ENCODE data around the gene ALOX12.
"Not testable (repeated sequence)": the region's sequence is repeated elsewhere in the genome, so short reads cannot be mapped to it uniquely, and the experiment has no call there.

ALOX12 gene

GRCh38 chr17:6985266-6985665, 10.6 kb upstream of the ALOX12 start:
- Histone ChIP-seq H3K23ac (ENCODE audit: low read length) (no peak overlapping the region), H2BK120ac (ENCODE audit: low read depth, low read length) (no peak overlapping the region), H3K4me3 (ENCODE audit: low read length) (no peak overlapping the region), H3K27ac (ENCODE audit: low read depth, low read length) (no peak overlapping the region), H2AK5ac (ENCODE audit: low read length) (no peak overlapping the region), H3K79me1 (ENCODE audit: low read length) (no peaks in the 10 kb centered on the region), H3K4me1 (ENCODE audit: control insufficient read depth, low read depth, low read length) (no peaks in the 10 kb centered on the region), H4K5ac (ENCODE audit: low read length) (no peak overlapping the region), H3K18ac (ENCODE audit: low read length) (no peak overlapping the region), H2BK5ac (ENCODE audit: low read length) (no peak overlapping the region), H3K4me2 (ENCODE audit: low read length) (no peak overlapping the region), H3K4ac (ENCODE audit: low read depth, low read length) (no peak overlapping the region), H3K36me3 (ENCODE audit: control insufficient read depth, insufficient read depth, low read length) (no peaks in the 10 kb centered on the region), H3K79me2 (ENCODE audit: control insufficient read depth, insufficient read depth, low read length) (no peaks in the 10 kb centered on the region), H3K27me3 (ENCODE audit: insufficient read depth, low read length, poor library complexity) (no peaks in the 10 kb centered on the region), H4K8ac (ENCODE audit: low read depth, low read length) (no peak overlapping the region), H3K56ac (ENCODE audit: low read length) (no peak overlapping the region), H2BK15ac (replicated peaks; ENCODE audit: low read depth) (no peak overlapping the region), H3K9ac (ENCODE audit: low read length) (no peak overlapping the region)
- WGBS (ENCODE audit: extremely low coverage, insufficient coverage, low lambda C conversion rate): no CpG with 5 or more reads among the region's 4 CpGs
- DNase-seq: no peak

- Histone ChIP-seq H4K5ac (ENCODE audit: low read length) (no peak overlapping the region), H4K8ac (ENCODE audit: low read depth, low read length) (no peak overlapping the region), H3K79me2 (ENCODE audit: control insufficient read depth, insufficient read depth, low read length) (no peaks in the 10 kb centered on the region), H2BK5ac (ENCODE audit: low read length) (no peak overlapping the region), H2BK120ac (ENCODE audit: low read depth, low read length) (no peak overlapping the region), H3K27ac (ENCODE audit: low read depth, low read length) (no peak overlapping the region), H3K36me3 (ENCODE audit: control insufficient read depth, insufficient read depth, low read length) (no peaks in the 10 kb centered on the region), H3K4ac (ENCODE audit: low read depth, low read length) (no peak overlapping the region), H3K56ac (ENCODE audit: low read length) (no peak overlapping the region), H3K4me1 (ENCODE audit: control insufficient read depth, low read depth, low read length) (no peaks in the 10 kb centered on the region), H3K27me3 (ENCODE audit: insufficient read depth, low read length, poor library complexity) (no peaks in the 10 kb centered on the region), H2BK15ac (replicated peaks; ENCODE audit: low read depth) (no peak overlapping the region), H3K4me2 (ENCODE audit: low read length) (no peak overlapping the region), H3K18ac (ENCODE audit: low read length) (no peak overlapping the region), H3K23ac (ENCODE audit: low read length) (no peak overlapping the region), H3K79me1 (ENCODE audit: low read length) (no peaks in the 10 kb centered on the region), H2AK5ac (ENCODE audit: low read length) (no peak overlapping the region), H3K9ac (ENCODE audit: low read length) (no peak overlapping the region), H3K4me3 (ENCODE audit: low read length) (no peak overlapping the region)
- no CpG with 5 or more reads among the region's 3 CpGs for WGBS (ENCODE audit: extremely low coverage, insufficient coverage, low lambda C conversion rate)
- DNase-seq: no peak
Observed at GRCh38 chr17:6986676-6987075, 9.2 kb upstream of the ALOX12 start.

GRCh38 chr17:6989779-6990178, 6.1 kb upstream of the ALOX12 start:
- Histone ChIP-seq H3K36me3 (ENCODE audit: control insufficient read depth, insufficient read depth, low read length) (no peaks in the 10 kb centered on the region), H3K27me3 (ENCODE audit: insufficient read depth, low read length, poor library complexity) (no peaks in the 10 kb centered on the region), H3K4me2 (ENCODE audit: low read length) (no peak overlapping the region), H3K23ac (ENCODE audit: low read length) (no peak overlapping the region), H3K4me1 (ENCODE audit: control insufficient read depth, low read depth, low read length) (no peaks in the 10 kb centered on the region), H4K5ac (ENCODE audit: low read length) (no peak overlapping the region), H2BK120ac (ENCODE audit: low read depth, low read length) (no peak overlapping the region), H4K8ac (ENCODE audit: low read depth, low read length) (no peak overlapping the region), H2BK15ac (replicated peaks; ENCODE audit: low read depth) (no peak overlapping the region), H2AK5ac (ENCODE audit: low read length) (no peak overlapping the region), H3K56ac (ENCODE audit: low read length) (no peak overlapping the region), H3K27ac (ENCODE audit: low read depth, low read length) (no peak overlapping the region), H3K79me2 (ENCODE audit: control insufficient read depth, insufficient read depth, low read length) (no peaks in the 10 kb centered on the region), H3K4me3 (ENCODE audit: low read length) (no peak overlapping the region), H3K9ac (ENCODE audit: low read length) (no peak overlapping the region), H3K79me1 (ENCODE audit: low read length) (no peaks in the 10 kb centered on the region), H3K18ac (ENCODE audit: low read length) (no peak overlapping the region), H3K4ac (ENCODE audit: low read depth, low read length) (no peak overlapping the region), H2BK5ac (ENCODE audit: low read length) (no peak overlapping the region)
- no peak for DNase-seq
- no CpG with 5 or more reads among the region's 2 CpGs for WGBS (ENCODE audit: extremely low coverage, insufficient coverage, low lambda C conversion rate)

GRCh38 chr17:6993613-6994056, 2.2 kb upstream of the ALOX12 start:
- not testable (repeated sequence) for H3K18ac ChIP-seq (ENCODE audit: low read length); H3K56ac ChIP-seq (ENCODE audit: low read length); H3K79me1 ChIP-seq (ENCODE audit: low read length); H2BK15ac ChIP-seq (replicated peaks; ENCODE audit: low read depth); H3K79me2 ChIP-seq (ENCODE audit: control insufficient read depth, insufficient read depth, low read length); H3K9ac ChIP-seq (ENCODE audit: low read length); DNase-seq; H3K23ac ChIP-seq (ENCODE audit: low read length); H4K8ac ChIP-seq (ENCODE audit: low read depth, low read length); H3K4me2 ChIP-seq (ENCODE audit: low read length); H3K4me3 ChIP-seq (ENCODE audit: low read length); H3K36me3 ChIP-seq (ENCODE audit: control insufficient read depth, insufficient read depth, low read length); H4K5ac ChIP-seq (ENCODE audit: low read length); H2BK5ac ChIP-seq (ENCODE audit: low read length); H3K4ac ChIP-seq (ENCODE audit: low read depth, low read length); H2AK5ac ChIP-seq (ENCODE audit: low read length); H3K4me1 ChIP-seq (ENCODE audit: control insufficient read depth, low read depth, low read length); H3K27me3 ChIP-seq (ENCODE audit: insufficient read depth, low read length, poor library complexity); H3K27ac ChIP-seq (ENCODE audit: low read depth, low read length); H2BK120ac ChIP-seq (ENCODE audit: low read depth, low read length)
- WGBS (ENCODE audit: extremely low coverage, insufficient coverage, low lambda C conversion rate): no CpG with 5 or more reads among the region's 5 CpGs

GRCh38 chr17:6994118-6994598, 1.7 kb upstream of the ALOX12 start:
- Histone ChIP-seq H3K18ac (ENCODE audit: low read length) (no peak overlapping the region), H3K79me1 (ENCODE audit: low read length) (no peaks in the 10 kb centered on the region), H3K4me3 (ENCODE audit: low read length) (no peak overlapping the region), H3K4me1 (ENCODE audit: control insufficient read depth, low read depth, low read length) (no peaks in the 10 kb centered on the region), H3K27me3 (ENCODE audit: insufficient read depth, low read length, poor library complexity) (peaks cover 2% of the 10 kb centered on the region), H2BK120ac (ENCODE audit: low read depth, low read length) (no peak overlapping the region), H4K5ac (ENCODE audit: low read length) (no peak overlapping the region), H3K79me2 (ENCODE audit: control insufficient read depth, insufficient read depth, low read length) (no peaks in the 10 kb centered on the region), H3K36me3 (ENCODE audit: control insufficient read depth, insufficient read depth, low read length) (no peaks in the 10 kb centered on the region), H3K56ac (ENCODE audit: low read length) (no peak overlapping the region), H3K9ac (ENCODE audit: low read length) (no peak overlapping the region), H2BK5ac (ENCODE audit: low read length) (no peak overlapping the region), H3K23ac (ENCODE audit: low read length) (no peak overlapping the region), H3K4ac (ENCODE audit: low read depth, low read length) (no peak overlapping the region), H3K4me2 (ENCODE audit: low read length) (no peak overlapping the region), H3K27ac (ENCODE audit: low read depth, low read length) (no peak overlapping the region), H4K8ac (ENCODE audit: low read depth, low read length) (no peak overlapping the region), H2BK15ac (replicated peaks; ENCODE audit: low read depth) (no peak overlapping the region), H2AK5ac (ENCODE audit: low read length) (no peak overlapping the region)
- DNase-seq: no peak
- no CpG with 5 or more reads among the region's 10 CpGs for whole genome bisulfite sequencing (ENCODE audit: extremely low coverage, insufficient coverage, low lambda C conversion rate)

- Histone ChIP-seq H4K5ac (ENCODE audit: low read length) (no peak overlapping the region), H2BK5ac (ENCODE audit: low read length) (no peak overlapping the region), H3K79me2 (ENCODE audit: control insufficient read depth, insufficient read depth, low read length) (no peaks in the 10 kb centered on the region), H3K4ac (ENCODE audit: low read depth, low read length) (no peak overlapping the region), H3K4me3 (ENCODE audit: low read length) (no peak overlapping the region), H2BK120ac (ENCODE audit: low read depth, low read length) (no peak overlapping the region), H2AK5ac (ENCODE audit: low read length) (no peak overlapping the region), H3K36me3 (ENCODE audit: control insufficient read depth, insufficient read depth, low read length) (no peaks in the 10 kb centered on the region), H3K4me1 (ENCODE audit: control insufficient read depth, low read depth, low read length) (no peaks in the 10 kb centered on the region), H3K27me3 (ENCODE audit: insufficient read depth, low read length, poor library complexity) (peaks cover 2% of the 10 kb centered on the region), H3K56ac (ENCODE audit: low read length) (peak overlapping the region; percentile 85), H3K23ac (ENCODE audit: low read length) (no peak overlapping the region), H2BK15ac (replicated peaks; ENCODE audit: low read depth) (no peak overlapping the region), H4K8ac (ENCODE audit: low read depth, low read length) (no peak overlapping the region), H3K27ac (ENCODE audit: low read depth, low read length) (no peak overlapping the region), H3K9ac (ENCODE audit: low read length) (peak overlapping the region; percentile 74), H3K18ac (ENCODE audit: low read length) (no peak overlapping the region), H3K4me2 (ENCODE audit: low read length) (no peak overlapping the region), H3K79me1 (ENCODE audit: low read length) (no peaks in the 10 kb centered on the region)
- WGBS (ENCODE audit: extremely low coverage, insufficient coverage, low lambda C conversion rate): no CpG with 5 or more reads among the region's 9 CpGs
- DNase-seq: no peak
Observed at GRCh38 chr17:6994666-6995256, 1.1 kb upstream of the ALOX12 start.
